ENCODE data around the gene SPTLC1.
A peak's percentile ranks its signal among the peaks of the same experiment; 100 is the strongest.
"Not testable (repeated sequence)": the region's sequence is repeated elsewhere in the genome, so short reads cannot be mapped to it uniquely, and the experiment has no call there.

Gene SPTLC1

DNA sequence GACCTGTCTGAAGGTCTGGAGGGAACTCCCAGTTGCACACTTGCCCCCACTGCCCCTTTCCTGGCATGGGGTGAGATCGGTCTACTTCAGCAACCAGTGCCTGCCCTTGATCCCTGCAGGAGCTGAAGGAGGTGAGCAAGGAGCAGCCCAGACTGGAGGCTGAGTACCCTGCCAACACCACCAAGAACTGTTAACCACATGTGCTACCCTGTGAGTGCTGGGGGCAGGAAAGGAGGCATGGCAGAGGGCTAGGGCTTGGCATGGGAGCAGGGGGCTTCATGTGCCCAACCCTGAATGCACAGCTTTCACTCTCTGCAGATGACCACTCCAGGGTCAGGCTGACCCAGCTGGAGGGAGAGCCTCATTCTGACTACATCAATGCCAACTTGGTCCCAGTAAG is 17.3 kb upstream of the SPTLC1 start:
- peaks cover 3% of the 10 kb centered on the region for H3K9me3 Mint-ChIP-seq
- DNase-seq (ENCODE audit: low spot score in 2 of 2) (no peak), ATAC-seq (no peak)
- no peak overlapping the region for H3K4me3 Mint-ChIP-seq
- H3K4me1 Mint-ChIP-seq: peaks cover 23% of the 10 kb centered on the region
- H3K27ac Mint-ChIP-seq: no peak overlapping the region
- no peaks in the 10 kb centered on the region for H3K36me3 Mint-ChIP-seq

DNA sequence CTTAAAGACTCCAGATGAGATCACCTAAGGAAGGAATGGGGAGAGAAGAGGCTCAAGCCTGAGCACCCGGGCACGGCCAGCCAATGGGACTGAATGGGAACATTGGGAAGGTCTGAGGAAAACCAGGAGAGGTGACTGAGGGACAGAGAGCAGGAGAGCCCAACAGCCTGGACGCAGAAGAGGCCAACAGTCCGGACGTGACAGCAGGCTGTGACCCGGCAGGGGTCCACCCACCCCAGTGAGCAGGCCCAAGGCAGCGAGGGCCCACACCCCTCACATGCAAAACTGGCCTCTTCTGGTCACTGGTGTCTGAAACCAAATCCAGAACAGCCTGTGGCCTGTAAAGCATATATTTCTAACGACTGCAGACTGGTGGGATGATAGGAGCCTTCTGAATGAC is 7.6 kb upstream of the SPTLC1 start:
- Mint-ChIP-seq H3K36me3 (no peaks in the 10 kb centered on the region), H3K27ac (no peak overlapping the region), H3K4me1 (no peaks in the 10 kb centered on the region), H3K4me3 (no peak overlapping the region), H3K9me3 (no peaks in the 10 kb centered on the region)
- ATAC-seq (no peak), DNase-seq (ENCODE audit: low spot score in 2 of 2) (no peak)

DNA sequence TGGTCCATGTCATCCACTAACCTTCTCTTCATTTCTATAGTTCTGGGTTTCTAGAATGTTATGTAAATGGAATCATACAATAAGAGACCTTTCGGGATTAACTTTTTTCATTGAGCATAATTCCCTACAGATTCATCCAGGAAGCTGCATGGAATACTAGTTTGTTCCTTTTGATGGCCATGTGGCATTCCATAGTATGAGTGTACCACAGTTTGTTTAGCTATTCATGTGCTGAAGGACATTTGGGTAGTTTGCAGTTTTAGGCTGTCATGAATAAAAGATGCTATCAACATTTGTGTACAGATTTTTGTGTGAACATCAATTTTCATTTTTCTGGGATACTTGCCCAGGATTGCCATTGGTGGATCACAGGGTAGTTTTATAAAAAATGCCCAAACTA is 6.8 kb upstream of the SPTLC1 start:
- Mint-ChIP-seq H3K9me3 (no peaks in the 10 kb centered on the region), H3K4me1 (no peaks in the 10 kb centered on the region), H3K4me3 (no peak overlapping the region), H3K36me3 (no peaks in the 10 kb centered on the region), H3K27ac (no peak overlapping the region)
- ATAC-seq (no peak), DNase-seq (ENCODE audit: low spot score in 2 of 2) (no peak)

DNA sequence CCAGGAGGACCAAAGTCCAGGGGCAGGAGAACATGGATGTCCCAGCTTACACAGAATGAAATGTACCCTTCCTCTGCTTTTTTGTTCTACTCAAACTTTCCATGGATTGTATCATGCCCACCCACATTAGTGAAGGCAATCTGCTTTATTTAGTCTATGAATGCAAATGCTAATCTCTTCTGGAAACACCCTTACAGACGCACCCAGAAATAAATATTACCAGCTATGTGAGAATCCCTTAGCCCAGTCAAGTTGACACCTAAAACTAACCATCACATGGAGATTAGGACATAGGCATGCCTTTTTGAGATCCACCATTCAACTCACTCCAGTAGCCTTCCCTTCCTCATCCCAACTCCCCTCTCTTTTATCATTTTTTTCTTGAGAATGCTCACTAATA is 6.1 kb upstream of the SPTLC1 start:
- no peaks in the 10 kb centered on the region for H3K9me3 Mint-ChIP-seq
- H3K4me3 Mint-ChIP-seq: no peak overlapping the region

DNA sequence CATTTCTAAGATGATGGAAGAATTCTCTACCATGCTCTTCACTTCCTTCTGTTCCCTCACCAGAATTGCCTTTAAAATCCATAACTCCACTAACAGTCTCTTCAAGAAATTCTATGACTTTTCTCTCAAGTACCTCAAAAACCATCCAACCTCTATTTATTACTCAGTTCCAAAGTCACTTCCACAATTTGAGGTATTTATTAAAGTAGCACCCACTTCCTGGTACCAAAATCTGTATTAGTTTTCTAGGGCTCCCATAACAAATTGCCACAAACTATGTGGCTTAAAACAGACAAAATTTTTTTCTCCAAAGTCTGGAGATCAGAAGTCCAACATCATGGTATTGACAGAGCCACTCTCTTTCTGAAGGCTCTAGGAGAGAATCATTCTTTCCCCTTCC is 4.9 kb upstream of the SPTLC1 start:
- ATAC-seq: no peak
- H3K27ac Mint-ChIP-seq: no peak overlapping the region
- peaks cover 4% of the 10 kb centered on the region for H3K36me3 Mint-ChIP-seq

More for the DNA sequence above, 6.1 kb upstream of the SPTLC1 start:
- H3K36me3 Mint-ChIP-seq: no peaks in the 10 kb centered on the region
- H3K4me1 Mint-ChIP-seq: no peaks in the 10 kb centered on the region
- ATAC-seq (no peak), DNase-seq (ENCODE audit: low spot score in 2 of 2) (no peak)
- no peak overlapping the region for H3K27ac Mint-ChIP-seq

DNA sequence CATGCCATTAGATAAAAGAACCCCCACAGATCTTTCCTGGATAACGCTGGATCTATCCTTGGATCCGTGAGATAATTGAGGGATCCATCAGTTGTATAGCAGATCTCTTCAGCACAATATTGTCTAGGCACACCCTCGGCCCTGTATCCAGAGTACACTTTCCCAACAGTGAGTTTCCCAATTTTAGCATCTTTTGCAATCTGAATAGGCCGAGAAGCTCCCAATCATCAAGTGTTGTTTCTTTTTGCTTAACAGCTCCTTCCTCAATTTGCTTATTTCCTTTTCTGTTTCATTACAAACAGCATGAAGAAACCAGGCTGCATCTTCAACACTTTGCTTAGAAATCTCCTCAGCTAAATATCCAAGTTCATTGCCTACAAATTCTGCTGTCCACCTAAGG is 4.4 kb upstream of the SPTLC1 start:
- ATAC-seq (no peak), DNase-seq (ENCODE audit: low spot score in 2 of 2) (no peak)
- Mint-ChIP-seq H3K4me3 (no peak overlapping the region), H3K27ac (no peak overlapping the region), H3K9me3 (no peaks in the 10 kb centered on the region), H3K36me3 (peaks cover 6% of the 10 kb centered on the region), H3K4me1 (peaks cover 6% of the 10 kb centered on the region)

More for the DNA sequence above, 4.9 kb upstream of the SPTLC1 start:
- Mint-ChIP-seq H3K9me3 (no peaks in the 10 kb centered on the region), H3K4me1 (peaks cover 3% of the 10 kb centered on the region), H3K4me3 (no peak overlapping the region)
- no peak for DNase-seq (ENCODE audit: low spot score in 2 of 2)

DNA sequence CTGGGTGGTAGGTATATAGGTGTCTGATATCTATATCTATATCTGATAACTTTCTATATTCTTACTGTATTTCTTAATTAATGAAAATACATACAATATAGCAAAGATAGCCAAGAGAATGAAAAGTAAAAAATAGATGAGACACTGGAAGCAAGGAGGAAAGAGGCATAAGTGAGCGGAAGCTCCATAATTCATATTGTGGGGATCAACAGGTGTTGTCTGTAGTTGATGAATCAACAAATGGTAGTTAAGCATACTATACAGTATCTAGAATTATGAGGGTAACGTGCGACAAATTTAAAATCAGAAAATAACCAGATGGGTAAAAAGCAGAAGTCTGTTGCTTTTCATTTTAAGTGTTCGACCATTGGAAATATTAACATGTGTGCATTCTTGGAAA is 7.1 kb downstream of the SPTLC1 start:
- no peak for DNase-seq (ENCODE audit: low spot score in 2 of 2)
- no peaks in the 10 kb centered on the region for H3K9me3 Mint-ChIP-seq
- peaks cover 41% of the 10 kb centered on the region for H3K36me3 Mint-ChIP-seq
- no peak for ATAC-seq
- H3K4me1 Mint-ChIP-seq: peaks cover 18% of the 10 kb centered on the region
- H3K27ac Mint-ChIP-seq: no peak overlapping the region
- H3K4me3 Mint-ChIP-seq: no peak overlapping the region

DNA sequence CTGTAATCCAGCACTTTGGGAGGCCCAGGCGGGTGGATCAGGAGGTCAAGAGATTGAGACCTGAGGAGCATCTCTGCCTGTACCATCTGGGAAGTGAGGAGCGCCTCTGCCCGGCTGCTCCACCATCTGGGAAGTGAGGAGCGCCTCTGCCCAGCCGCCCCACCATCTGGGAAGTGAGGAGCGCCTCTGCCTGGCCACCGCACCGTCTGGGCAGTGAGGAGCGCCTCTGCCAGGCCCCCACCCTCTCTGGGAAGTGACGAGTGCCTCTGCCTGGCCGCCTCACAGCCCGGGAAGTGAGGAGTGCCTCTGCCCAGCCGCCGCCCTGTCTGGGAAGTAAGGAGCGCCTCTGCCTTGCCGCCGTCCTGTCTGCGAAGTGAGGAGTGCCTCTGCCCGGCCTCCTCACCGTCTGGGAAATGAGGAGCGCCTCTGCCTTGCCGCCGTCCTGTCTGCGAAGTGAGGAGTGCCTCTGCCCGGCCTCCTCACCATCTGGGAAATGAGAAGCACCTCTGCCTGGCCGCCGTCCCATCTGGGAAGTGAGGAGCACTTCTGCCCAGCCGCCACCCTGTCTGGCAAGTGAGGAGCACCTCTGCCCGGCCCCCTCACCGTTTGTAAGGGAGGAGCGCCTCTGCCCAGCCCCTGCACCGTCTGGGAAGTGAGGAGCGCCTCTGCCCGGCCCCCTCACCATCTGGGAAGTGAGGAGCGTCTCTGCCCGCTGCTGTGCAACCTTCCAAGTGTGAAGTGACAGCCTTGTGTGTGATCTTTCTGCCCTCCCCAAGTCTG is 9.6 kb downstream of the SPTLC1 start:
- peaks cover 16% of the 10 kb centered on the region for H3K4me1 Mint-ChIP-seq
- not testable (repeated sequence) for H3K4me3 Mint-ChIP-seq; H3K27ac Mint-ChIP-seq; ATAC-seq; H3K9me3 Mint-ChIP-seq; DNase-seq (ENCODE audit: low spot score in 2 of 2)
- H3K36me3 Mint-ChIP-seq: peaks cover 62% of the 10 kb centered on the region

DNA sequence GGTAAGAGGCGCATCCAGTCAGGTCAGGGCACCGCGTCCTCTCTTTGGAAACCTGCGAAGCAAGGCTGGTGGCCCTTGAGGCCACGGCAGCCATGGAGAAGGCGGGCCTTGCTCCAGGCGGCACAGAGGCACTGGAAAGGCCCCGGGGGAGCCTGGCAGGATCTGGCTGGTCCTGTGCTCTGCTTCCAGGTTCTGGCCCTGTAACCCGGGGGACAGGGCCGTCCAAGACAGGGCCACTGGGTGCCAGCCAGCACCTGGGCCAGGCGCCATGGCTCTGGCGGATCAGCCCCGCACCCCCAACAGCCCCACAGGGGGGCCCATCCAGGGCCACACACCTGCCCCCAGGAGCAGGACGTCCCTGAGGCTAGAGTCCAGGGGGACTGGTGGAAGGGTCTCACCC is 11.6 kb downstream of the SPTLC1 start:
- H3K27ac Mint-ChIP-seq; H3K4me3 Mint-ChIP-seq; ATAC-seq; DNase-seq (ENCODE audit: low spot score in 2 of 2); H3K9me3 Mint-ChIP-seq: not testable (repeated sequence)
- H3K36me3 Mint-ChIP-seq: peaks cover 66% of the 10 kb centered on the region
- H3K4me1 Mint-ChIP-seq: peaks cover 26% of the 10 kb centered on the region

DNA sequence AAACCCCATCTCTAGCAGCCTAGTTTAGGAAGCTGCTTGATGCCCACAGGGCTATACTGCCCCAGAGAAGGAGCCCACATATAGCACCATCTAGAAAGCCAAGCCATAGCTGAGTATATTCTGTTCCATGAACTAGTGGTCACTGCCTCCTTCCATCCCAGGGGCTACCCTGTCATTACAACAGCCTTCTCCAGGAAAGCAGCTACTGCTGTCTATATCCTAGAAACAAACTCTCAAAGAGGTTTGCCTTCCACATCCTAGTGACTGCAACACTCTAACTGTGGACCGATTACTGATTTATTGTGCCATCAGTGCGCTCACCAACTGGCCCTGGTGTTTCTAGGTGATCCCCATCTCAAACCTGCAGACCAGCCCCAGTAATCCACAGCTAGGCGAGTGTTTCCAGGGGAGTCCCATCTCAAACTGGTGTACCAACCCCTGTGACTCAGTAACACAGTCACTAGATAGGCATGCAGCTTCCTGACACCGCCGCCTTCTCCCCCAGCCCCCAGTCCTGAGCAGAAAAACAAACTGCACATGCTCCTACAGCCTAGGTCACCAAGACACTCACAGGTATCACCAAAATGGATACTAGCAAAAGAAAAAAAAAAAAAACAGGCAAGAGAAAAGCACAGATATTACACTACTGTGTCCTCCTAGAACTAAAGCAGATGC is 14.8 kb downstream of the SPTLC1 start:
- DNase-seq (ENCODE audit: low spot score in 2 of 2) (no peak), ATAC-seq (no peak)
- peaks cover 2% of the 10 kb centered on the region for H3K9me3 Mint-ChIP-seq
- H3K27ac Mint-ChIP-seq: no peak overlapping the region
- H3K36me3 Mint-ChIP-seq: peaks cover 38% of the 10 kb centered on the region
- H3K4me1 Mint-ChIP-seq: peaks cover 36% of the 10 kb centered on the region
- H3K4me3 Mint-ChIP-seq: no peak overlapping the region

DNA sequence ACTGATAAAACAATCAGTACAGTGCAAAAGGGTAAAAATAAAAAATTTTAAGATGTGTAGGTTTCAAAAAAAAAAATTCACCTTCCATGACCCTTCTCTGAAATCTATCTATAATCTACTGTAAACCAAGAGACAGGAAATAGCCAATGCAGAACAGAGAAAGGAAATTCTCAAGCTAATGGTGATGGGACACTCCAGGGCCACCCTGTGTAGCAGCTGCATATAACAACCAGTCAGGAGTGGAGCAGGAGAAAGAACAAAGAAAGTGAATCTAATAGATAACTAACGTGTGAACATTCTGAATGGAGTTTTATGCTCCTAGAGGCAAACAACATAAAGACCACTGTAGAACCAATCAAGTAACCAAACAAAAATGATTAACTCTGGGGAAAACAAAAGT is 16.6 kb downstream of the SPTLC1 start:
- H3K4me3 Mint-ChIP-seq: no peak overlapping the region
- DNase-seq (ENCODE audit: low spot score in 2 of 2): no peak
- peaks cover 35% of the 10 kb centered on the region for H3K36me3 Mint-ChIP-seq
- H3K9me3 Mint-ChIP-seq: peaks cover 2% of the 10 kb centered on the region
- H3K27ac Mint-ChIP-seq: peak overlapping the region; percentile 51
- no peak for ATAC-seq
- peaks cover 53% of the 10 kb centered on the region for H3K4me1 Mint-ChIP-seq

DNA sequence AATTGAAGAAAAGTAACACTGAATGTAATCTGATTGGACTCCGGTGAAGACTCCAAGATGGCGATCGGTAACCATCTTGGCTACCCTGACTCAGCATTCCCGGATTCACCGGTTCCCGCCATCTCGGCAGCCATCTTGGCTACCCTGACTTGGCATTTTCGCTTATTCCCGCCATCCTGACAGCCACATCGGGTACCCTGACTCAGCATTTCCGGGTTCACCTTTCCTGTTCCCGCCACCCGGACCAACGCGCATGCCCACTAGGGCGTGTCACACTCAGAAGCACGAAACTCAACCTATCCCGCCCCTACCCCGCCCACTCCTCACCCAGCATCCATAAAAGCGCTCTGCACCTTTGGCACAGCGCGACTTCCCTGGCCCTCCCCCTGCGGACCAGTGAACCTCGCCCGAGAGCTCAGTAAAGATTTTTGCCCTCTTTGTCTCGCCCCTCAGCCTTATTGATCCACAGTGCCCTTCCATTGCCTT is 17.2 kb downstream of the SPTLC1 start:
- DNase-seq (ENCODE audit: low spot score in 2 of 2): no peak

DNA sequence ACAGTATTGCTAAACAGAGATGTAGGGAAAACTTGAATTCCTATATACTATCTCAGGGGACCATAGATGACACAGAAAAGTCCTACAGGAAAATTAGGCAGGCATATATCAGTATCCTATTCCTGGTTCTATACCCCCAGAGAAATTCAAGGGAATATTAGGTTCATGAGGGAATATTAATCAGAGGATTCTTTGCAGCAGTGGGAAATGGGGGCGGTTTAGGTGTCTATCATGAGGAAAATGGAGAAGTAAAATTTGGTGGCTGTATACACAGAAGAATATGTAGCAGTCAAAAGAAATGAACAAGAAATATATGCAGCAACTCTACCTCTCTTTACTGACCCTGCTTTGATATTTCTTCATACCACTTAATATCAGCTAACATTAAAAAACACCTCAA is 20.0 kb downstream of the SPTLC1 start:
- H3K9me3 Mint-ChIP-seq: peaks cover 2% of the 10 kb centered on the region
- peaks cover 39% of the 10 kb centered on the region for H3K4me1 Mint-ChIP-seq
- no peak overlapping the region for H3K4me3 Mint-ChIP-seq
- DNase-seq (ENCODE audit: low spot score in 2 of 2): no peak
- H3K36me3 Mint-ChIP-seq: peaks cover 9% of the 10 kb centered on the region
- ATAC-seq: no peak
- peak overlapping the region; percentile 74 for H3K27ac Mint-ChIP-seq

More for the DNA sequence above, 17.2 kb downstream of the SPTLC1 start:
- Mint-ChIP-seq H3K27ac (peak overlapping the region; percentile 51), H3K9me3 (peaks cover 2% of the 10 kb centered on the region), H3K4me3 (no peak overlapping the region), H3K36me3 (peaks cover 30% of the 10 kb centered on the region), H3K4me1 (peaks cover 49% of the 10 kb centered on the region)
- no peak for ATAC-seq

DNA sequence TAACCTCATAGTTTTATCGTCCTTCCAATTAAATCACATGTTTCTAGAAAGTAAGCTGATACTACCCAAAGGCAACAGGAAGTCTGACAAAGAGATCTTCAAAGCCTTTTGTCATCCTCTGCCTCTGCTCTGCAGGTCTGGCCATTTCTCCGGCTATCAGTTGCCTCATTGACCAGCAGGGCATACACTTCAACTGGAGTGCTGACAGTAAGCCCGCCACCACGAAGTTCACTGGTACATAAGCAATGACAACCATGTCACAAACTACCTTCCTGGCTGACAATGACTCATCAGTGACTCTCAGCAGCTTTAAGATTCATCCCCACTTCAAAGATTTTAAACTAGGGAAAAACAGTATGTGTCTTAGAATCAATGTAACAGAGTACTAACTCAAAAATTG is 20.6 kb downstream of the SPTLC1 start:
- DNase-seq (ENCODE audit: low spot score in 2 of 2) (peak in 1 of 2 donors; percentile 57), ATAC-seq (peak; percentile 88)
- Mint-ChIP-seq H3K4me3 (no peak overlapping the region), H3K27ac (peak overlapping the region; percentile 74), H3K36me3 (peaks cover 9% of the 10 kb centered on the region), H3K4me1 (peaks cover 39% of the 10 kb centered on the region), H3K9me3 (peaks cover 2% of the 10 kb centered on the region)

DNA sequence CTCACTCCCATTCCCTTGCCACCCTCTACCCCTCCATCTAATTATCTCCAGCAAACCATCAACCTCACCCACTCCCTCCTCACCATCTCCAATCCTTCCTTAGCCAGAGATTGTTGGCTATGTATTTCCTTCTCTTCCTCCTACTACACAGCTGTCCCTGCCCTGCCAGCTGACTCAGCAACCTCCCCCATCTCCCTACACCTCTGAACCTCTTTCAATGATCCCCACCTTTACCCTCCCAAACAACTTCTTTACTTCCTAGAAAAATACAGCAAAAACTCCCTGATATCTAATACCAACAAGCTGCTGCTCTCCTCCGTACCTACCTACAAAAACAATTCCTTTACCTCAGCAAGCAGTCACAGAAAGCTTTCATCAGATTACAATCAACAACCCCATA is 37.3 kb downstream of the SPTLC1 start:
- Mint-ChIP-seq H3K4me3 (no peak overlapping the region), H3K9me3 (no peaks in the 10 kb centered on the region), H3K4me1 (peaks cover 3% of the 10 kb centered on the region), H3K27ac (no peak overlapping the region), H3K36me3 (peaks cover 29% of the 10 kb centered on the region)
- ATAC-seq (no peak), DNase-seq (ENCODE audit: low spot score in 2 of 2) (no peak)

DNA sequence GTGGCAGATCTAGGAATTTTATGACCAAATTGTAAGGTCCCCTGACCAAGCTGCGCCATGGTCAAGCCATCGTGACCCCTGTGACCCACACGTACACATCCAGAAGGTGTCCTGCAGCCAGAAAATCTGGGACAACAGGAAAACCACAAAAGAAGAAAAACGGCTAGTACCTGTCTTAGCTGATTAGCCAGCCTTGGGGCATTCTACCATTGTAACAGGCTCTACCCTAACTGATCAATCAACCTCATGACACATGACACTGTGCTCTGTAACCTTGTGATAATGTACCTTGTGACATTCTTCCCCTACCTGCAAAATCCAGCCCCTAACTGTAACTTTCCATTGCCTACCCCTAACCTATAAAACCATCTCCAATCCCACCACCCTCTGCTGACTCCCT is 43.6 kb downstream of the SPTLC1 start:
- ATAC-seq (no peak), DNase-seq (ENCODE audit: low spot score in 2 of 2) (no peak)
- peak overlapping the region; percentile 1 for H3K27ac Mint-ChIP-seq
- no peak overlapping the region for H3K4me3 Mint-ChIP-seq
- H3K36me3 Mint-ChIP-seq: peaks cover 43% of the 10 kb centered on the region
- no peaks in the 10 kb centered on the region for H3K9me3 Mint-ChIP-seq
- peaks cover 17% of the 10 kb centered on the region for H3K4me1 Mint-ChIP-seq

All from stimulated activated effector memory CD8-positive, alpha-beta T cell treated with anti-CD3 and anti-CD28 coated beads, Interleukin-12 subunit alpha, Interleukin-12 subunit beta, amount 100 ng/mL, for 72 hours (primary cell).